HepG2 (cell line): ENCODE data around the gene EFNA2. TPM values are rescaled to one million over a fixed set of nuclear protein-coding genes. Genes with fewer than 3 reads are reported as not detected.

Experiments used
- ATF6 ChIP-seq: sonication (generic); formaldehyde crosslinking; conservative IDR thresholded peaks from 2 replicates; pipeline ENCODE4 v1.4.0; 2020; ENCODE audit warnings: missing genetic modification reagents
- ATF7 ChIP-seq, 2 experiments: fragments of 450-650 bp in 1 of 2; sonication (generic) in 1 of 2; formaldehyde crosslinking in 1 of 2; IDR thresholded peaks; 2 replicates each; pipeline versions ENCODE4 v1.4.0 to v1.6.1; 2016 to 2020; ENCODE audit warnings: antibody characterized with exemption in 1 of 2, mild to moderate bottlenecking in 1 of 2, missing genetic modification reagents in 1 of 2
- EED ChIP-seq: sonication (generic); formaldehyde crosslinking; IDR thresholded peaks from 2 replicates; pipeline ENCODE4 v1.5.0; 2020; ENCODE audit warnings: mild to moderate bottlenecking, missing genetic modification reagents
- FOXA3 ChIP-seq: IDR thresholded peaks from 2 replicates; pipeline ENCODE4 v1.6.1; 2016; ENCODE audit warnings: missing genetic modification reagents, missing compliant biosample characterization
- GMEB1 ChIP-seq: sonication (generic); formaldehyde crosslinking; IDR thresholded peaks from 2 replicates; pipeline ENCODE4 v1.5.1; 2020; ENCODE audit warnings: missing genetic modification reagents, mild to moderate bottlenecking, borderline replicate concordance
- HBP1 ChIP-seq: IDR thresholded peaks from 2 replicates; pipeline ENCODE4 v1.6.1; 2016; ENCODE audit warnings: low read depth, control low read depth
- HHEX ChIP-seq: IDR thresholded peaks from 2 replicates; pipeline ENCODE4 v1.6.1; 2016; ENCODE audit warnings: control low read depth
- MED1 ChIP-seq: sonication (generic); formaldehyde crosslinking; IDR thresholded peaks from 2 replicates; pipeline ENCODE4 v1.4.0; 2020; ENCODE audit warnings: missing genetic modification reagents
- RBAK ChIP-seq: sonication (generic); formaldehyde crosslinking; IDR thresholded peaks from 2 replicates; pipeline ENCODE4 v1.5.1; 2020; ENCODE audit warnings: mild to moderate bottlenecking, missing genetic modification reagents
- TAF1 ChIP-seq: sonication (generic); formaldehyde crosslinking; IDR thresholded peaks from 2 replicates; pipeline ENCODE4 v1.4.0; 2020; ENCODE audit warnings: missing genetic modification reagents
- USF2 ChIP-seq, 2 experiments: sonication (generic) in 1 of 2; formaldehyde crosslinking in 1 of 2; IDR thresholded peaks; 2 replicates each; pipeline versions ENCODE4 v1.5.1 to v1.6.1; 2011 to 2020; ENCODE audit warnings: borderline replicate concordance in 1 of 2, low read depth in 1 of 2, low read length in 1 of 2, mild to moderate bottlenecking in 1 of 2, missing genetic modification reagents in 1 of 2, moderate library complexity in 1 of 2
- XBP1 ChIP-seq: sonication (generic); formaldehyde crosslinking; IDR thresholded peaks from 2 replicates; pipeline ENCODE4 v1.5.0; 2020; ENCODE audit warnings: missing genetic modification reagents
- ZFP82 ChIP-seq: sonication (generic); formaldehyde crosslinking; IDR thresholded peaks from 2 replicates; pipeline ENCODE4 v1.5.1; 2020; ENCODE audit warnings: mild to moderate bottlenecking, missing genetic modification reagents, borderline replicate concordance
- ZKSCAN8 ChIP-seq: IDR thresholded peaks from 2 replicates; pipeline ENCODE4 v1.6.1; 2016; ENCODE audit warnings: borderline replicate concordance, missing genetic modification reagents, missing compliant biosample characterization
- ZNF10 ChIP-seq: sonication (generic); formaldehyde crosslinking; IDR thresholded peaks from 2 replicates; pipeline ENCODE4 v1.4.0; 2020; ENCODE audit warnings: mild to moderate bottlenecking, low read depth, missing genetic modification reagents, borderline replicate concordance
- ZNF414 ChIP-seq: sonication (generic); formaldehyde crosslinking; IDR thresholded peaks from 2 replicates; pipeline ENCODE4 v1.5.0; 2020; ENCODE audit warnings: missing genetic modification reagents
- ZNF614 ChIP-seq: IDR thresholded peaks from 2 replicates; pipeline ENCODE4 v1.6.1; 2018; ENCODE audit warnings: missing biosample characterization, missing genetic modification reagents, inconsistent platforms, borderline replicate concordance
- ZNF674 ChIP-seq: sonication (generic); formaldehyde crosslinking; IDR thresholded peaks from 2 replicates; pipeline ENCODE4 v1.5.0; 2020; ENCODE audit warnings: low read depth, mild to moderate bottlenecking, missing genetic modification reagents
- ZNF839 ChIP-seq: sonication (generic); formaldehyde crosslinking; IDR thresholded peaks from 2 replicates; pipeline ENCODE4 v1.4.0; 2020; ENCODE audit warnings: missing genetic modification reagents, mild to moderate bottlenecking, borderline replicate concordance
- ZSCAN31 ChIP-seq: sonication (generic); formaldehyde crosslinking; IDR thresholded peaks from 2 replicates; pipeline ENCODE4 v1.5.0; 2020; ENCODE audit warnings: low read depth, mild to moderate bottlenecking, missing genetic modification reagents
- polyA plus RNA-seq, 8 experiments: library from polyadenylated mRNA; depleted of rRNA in 3 of 8; stranded (reverse) in 7 of 8; unstranded in 1 of 8; fragments of >200 nt; fragmentation: Illumina TruSeq in 4 of 8; extraction: Trizol in 4 of 8; gene quantifications; 2 replicates each; pipeline versions ENCODE4 v1.2.1 to v1.2.3, GENCODE V29; 2011 to 2016; ENCODE audit warnings: low read depth in 4 of 8, missing spikeins in 1 of 8, mixed read lengths in 1 of 8; ENCODE audit not compliant: insufficient read depth in 1 of 8
- total RNA-seq, 5 experiments: library from RNA; depleted of rRNA; stranded (reverse); fragments of >200 nt; fragmentation: Illumina TruSeq; extraction: Trizol; gene quantifications; 2 replicates each; pipeline ENCODE4 v1.2.3, GENCODE V29; 2016; ENCODE audit warnings: low read depth in 1 of 5

EFNA2 gene
- total and polyA plus RNA-seq, 2 of the 13 experiments (the other 11 are each of a cell fraction or from before 2014, with no cell fraction given): 6.0 to 9.9 TPM

GRCh38 chr19:1244693-1245451 lies 40.8 kb upstream of the EFNA2 start (continued):
- no peak for TF ChIP-seq USF2 (IDR thresholded peaks at IDR 0.05; ENCODE audit: low read depth, low read length)
- no peak for TF ChIP-seq USF2 (CRISPR knock-in tag; IDR thresholded peaks at IDR 0.05; ENCODE audit: borderline replicate concordance)
- TF ChIP-seq MED1 (CRISPR knock-in tag): peak; percentile 97
- 0 out of 2 replicates have a peak, but pooled peaks have one; percentile 50 for TF ChIP-seq EED
- no peak for TF ChIP-seq ATF7 (IDR thresholded peaks at IDR 0.05)
- TF ChIP-seq ATF7 (CRISPR knock-in tag; IDR thresholded peaks at IDR 0.05): peak; percentile 88
- no peak for TF ChIP-seq HBP1 (CRISPR knock-in tag)
- 0 out of 2 replicates have a peak, but pooled peaks have one; percentile 27 for TF ChIP-seq HHEX
- no peak for TF ChIP-seq ATF6 (CRISPR knock-in tag)
- peak; percentile 19; the same call in 1 of the 2 replicates for TF ChIP-seq RBAK (CRISPR knock-in tag)
- TF ChIP-seq ZSCAN31 (CRISPR knock-in tag): peak; percentile 83; the same call in 1 of the 2 replicates
- 0 out of 2 replicates have a peak, but pooled peaks have one; percentile 20 for TF ChIP-seq ZNF839 (CRISPR knock-in tag)
- peak; percentile 96 for TF ChIP-seq ZNF414 (CRISPR knock-in tag)
- TF ChIP-seq FOXA3 (CRISPR knock-in tag): peak; percentile 75
- TF ChIP-seq ZNF614 (CRISPR knock-in tag): peak; percentile 72; the same call in 1 of the 2 replicates
- TF ChIP-seq ZNF674 (CRISPR knock-in tag): peak; percentile 60; the same call in 1 of the 2 replicates
- no peak for TF ChIP-seq XBP1 (CRISPR knock-in tag)
- peak; percentile 70; the same call in 1 of the 2 replicates for TF ChIP-seq GMEB1 (CRISPR knock-in tag)
- TF ChIP-seq ZNF10 (CRISPR knock-in tag): no peak
- TF ChIP-seq ZFP82: no peak; the same call in 1 of the 2 replicates
- TF ChIP-seq ZKSCAN8: 0 out of 2 replicates have a peak, but pooled peaks have one; percentile 20
- no peak; the same call in 1 of the 2 replicates for TF ChIP-seq TAF1 (CRISPR knock-in tag)
